Measurements from ENCODE around the gene SENP7.
"Not testable (repeated sequence)": the region's sequence is repeated elsewhere in the genome, so short reads cannot be mapped to it uniquely, and the experiment has no call there.

The SENP7 gene

DNA sequence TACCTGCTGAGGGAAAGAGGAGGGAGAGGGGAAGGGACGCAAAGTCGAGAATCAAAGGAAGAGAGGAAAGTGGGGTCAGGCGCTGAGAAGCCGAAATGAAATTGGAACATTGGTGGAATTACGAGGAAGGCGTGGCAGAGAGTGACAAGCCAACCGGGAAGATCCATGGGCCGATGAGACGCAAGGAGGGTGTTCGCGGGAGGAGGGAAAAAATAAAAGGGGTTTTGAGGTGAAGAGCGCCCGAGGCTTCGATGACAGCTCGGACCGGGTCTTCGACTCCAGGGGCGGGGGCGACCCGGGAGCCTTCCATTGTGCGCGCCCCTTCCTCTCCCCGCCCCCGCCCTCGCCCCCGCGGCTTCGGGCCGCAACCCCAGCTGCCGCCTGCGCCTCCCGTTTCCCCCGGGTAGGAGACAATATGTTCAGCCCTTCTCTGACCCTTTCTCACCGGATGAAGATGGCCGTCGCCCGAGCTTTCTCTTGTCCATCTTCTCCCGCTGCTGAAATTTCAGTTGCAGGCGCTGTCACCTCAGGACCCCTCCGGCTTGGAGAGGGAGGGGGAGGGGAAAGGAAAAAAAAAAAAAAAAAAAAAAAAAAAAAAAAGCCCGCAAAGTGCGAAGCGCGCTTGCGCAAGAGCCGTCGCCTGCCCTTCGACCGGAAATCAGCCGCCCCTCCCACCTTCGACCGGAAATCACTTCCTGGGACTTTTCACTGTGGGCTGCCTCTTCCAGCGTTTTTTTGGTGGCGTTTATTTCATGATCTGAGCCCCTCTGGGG lies at the start of gene SENP7:
SENP7 (minus strand) TSS at position 567 of the 773 bp plus-strand sequence; CDS start at position 485, 82 bp downstream.
- peak; percentile 76 for DNase-seq

- DNase-seq, result peak; percentile 90
These were observed 48.8 kb upstream of the SENP7 start, which contains the start of gene TRMT10C for GRCh38 chr3:101561630-101562328. TRMT10C (plus strand) TSS chr3:101561868; CDS start chr3:101564782, 2,914 bp downstream.

DNA sequence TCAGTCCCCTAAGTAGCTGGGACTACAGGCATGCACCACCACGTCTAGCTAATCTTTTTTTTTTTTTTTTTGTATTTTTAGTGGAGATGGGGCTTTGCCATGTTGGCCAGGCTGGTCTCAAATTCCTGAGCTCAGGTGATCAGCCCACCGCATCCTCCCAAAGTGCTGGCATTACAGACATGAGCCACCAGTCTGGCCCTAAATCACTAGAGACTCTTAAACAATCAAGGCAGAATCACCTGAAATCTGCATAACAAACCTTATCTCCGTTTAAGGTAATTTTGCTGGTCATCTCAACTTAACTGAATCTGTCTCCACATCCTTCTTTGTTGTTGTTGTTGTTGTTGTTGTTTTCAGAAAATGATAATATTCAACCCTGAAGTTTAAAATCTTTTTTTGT lies 43.1 kb upstream of the SENP7 start:
- no peak for DNase-seq

DNA sequence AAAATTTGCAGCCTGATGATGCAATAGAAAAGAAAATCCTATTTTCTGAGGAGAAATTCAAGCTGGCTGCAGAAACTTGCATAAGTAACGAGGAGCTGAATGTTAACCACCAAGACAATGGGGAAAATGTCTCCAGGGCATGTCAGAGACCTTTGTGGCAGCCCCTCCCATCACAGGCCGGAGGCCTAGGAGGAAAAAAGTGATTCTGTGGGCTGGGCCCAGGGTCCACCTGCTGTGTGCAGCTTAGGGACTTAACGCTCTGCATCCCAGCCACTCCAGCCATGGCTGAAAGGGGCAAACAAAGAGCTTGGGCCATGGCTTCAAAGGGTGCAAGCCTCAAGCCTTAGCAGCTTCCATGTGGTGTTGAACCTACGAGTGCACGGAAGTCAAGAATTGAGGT lies 40.4 kb upstream of the SENP7 start:
- DNase-seq, result not testable (repeated sequence)

GRCh38 chr3:101551359-101552081 lies 38.5 kb upstream of the SENP7 start:
- DNase-seq, result not testable (repeated sequence)

- no peak for DNase-seq
These were observed 36.5 kb upstream of the SENP7 start for GRCh38 chr3:101549473-101549872.

GRCh38 chr3:101548527-101549105 lies 35.6 kb upstream of the SENP7 start:
- DNase-seq, result no peak

- no peak for DNase-seq
These were observed 31.3 kb upstream of the SENP7 start for GRCh38 chr3:101544161-101544850.

DNA sequence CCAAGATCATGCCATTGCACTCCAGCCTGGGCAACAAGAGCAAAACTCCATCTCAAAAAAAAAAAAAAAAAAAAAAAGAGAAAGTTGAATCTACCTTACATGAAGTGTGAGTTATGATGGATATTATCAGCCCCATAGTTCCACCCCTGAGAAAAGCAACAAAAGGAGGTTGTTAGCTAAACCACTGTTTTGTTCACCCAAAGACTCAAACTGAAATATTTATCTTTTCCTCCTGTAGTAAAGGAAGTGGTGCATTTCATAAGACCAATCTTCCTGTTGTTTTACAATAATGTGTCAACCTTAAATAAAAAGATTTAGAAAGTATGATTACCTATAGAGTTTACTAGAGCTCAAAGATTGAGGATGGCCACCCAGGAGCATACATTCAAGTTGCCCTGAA lies 29.9 kb upstream of the SENP7 start:
- no peak for DNase-seq

DNA sequence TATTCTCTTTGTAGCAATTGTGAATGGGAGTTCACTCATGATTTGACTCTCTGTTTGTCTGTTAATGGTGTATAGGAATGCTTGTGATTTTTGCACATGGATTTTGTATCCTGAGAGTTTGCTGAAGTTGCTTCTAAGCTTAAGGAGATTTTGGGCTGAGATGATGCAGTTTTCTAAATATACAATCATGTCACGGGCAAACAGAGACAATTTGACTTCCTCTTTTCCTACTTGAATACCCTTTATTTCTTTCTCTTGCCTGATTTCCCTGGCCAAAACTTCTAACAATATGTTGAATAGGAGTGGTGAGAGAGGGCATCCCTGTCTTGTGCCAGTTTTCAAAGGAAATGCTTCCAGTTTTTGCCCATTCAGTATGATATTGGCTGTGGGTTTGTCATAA lies 23.9 kb upstream of the SENP7 start:
- DNase-seq, result not testable (repeated sequence)

GRCh38 chr3:101536266-101536665 lies 23.3 kb upstream of the SENP7 start:
- DNase-seq, result no peak

DNA sequence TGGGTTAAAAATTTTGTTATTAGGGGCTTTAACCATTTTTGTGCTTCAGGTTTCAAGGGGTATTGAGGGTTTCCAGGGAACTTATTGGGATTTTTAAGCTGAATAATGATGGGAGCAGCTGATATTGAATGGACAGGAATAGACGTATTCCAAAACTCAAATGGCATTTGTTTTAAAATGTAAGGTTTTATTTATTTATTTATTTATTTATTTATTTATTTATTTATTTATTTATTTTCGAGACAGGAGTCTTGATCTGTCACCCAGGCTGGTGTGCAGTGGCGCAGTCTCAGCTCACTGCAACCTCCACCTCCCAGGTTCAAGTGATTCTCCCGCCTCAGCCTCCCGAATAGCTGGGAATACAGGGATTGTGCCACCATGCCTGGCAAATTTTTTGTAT lies 22.2 kb upstream of the SENP7 start:
- DNase-seq, result no peak

DNA sequence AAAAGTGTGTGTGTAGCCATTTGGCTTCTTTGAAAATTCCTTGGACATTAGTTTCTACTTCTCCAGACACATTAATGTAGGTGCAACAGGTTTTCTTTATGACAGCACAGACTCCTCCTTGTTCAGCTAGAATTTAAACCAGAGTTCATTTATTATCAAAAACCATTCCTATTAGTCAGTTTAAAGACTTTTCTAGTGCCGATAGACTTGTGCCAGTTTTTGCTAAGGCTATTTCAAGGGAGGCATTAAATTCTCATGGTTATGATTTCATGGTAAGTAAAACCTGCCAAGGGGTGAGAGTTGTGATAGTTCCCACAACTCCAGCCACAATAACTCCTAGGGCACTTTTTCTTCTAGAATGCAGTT lies 20.6 kb upstream of the SENP7 start:
- no peak for DNase-seq

DNA sequence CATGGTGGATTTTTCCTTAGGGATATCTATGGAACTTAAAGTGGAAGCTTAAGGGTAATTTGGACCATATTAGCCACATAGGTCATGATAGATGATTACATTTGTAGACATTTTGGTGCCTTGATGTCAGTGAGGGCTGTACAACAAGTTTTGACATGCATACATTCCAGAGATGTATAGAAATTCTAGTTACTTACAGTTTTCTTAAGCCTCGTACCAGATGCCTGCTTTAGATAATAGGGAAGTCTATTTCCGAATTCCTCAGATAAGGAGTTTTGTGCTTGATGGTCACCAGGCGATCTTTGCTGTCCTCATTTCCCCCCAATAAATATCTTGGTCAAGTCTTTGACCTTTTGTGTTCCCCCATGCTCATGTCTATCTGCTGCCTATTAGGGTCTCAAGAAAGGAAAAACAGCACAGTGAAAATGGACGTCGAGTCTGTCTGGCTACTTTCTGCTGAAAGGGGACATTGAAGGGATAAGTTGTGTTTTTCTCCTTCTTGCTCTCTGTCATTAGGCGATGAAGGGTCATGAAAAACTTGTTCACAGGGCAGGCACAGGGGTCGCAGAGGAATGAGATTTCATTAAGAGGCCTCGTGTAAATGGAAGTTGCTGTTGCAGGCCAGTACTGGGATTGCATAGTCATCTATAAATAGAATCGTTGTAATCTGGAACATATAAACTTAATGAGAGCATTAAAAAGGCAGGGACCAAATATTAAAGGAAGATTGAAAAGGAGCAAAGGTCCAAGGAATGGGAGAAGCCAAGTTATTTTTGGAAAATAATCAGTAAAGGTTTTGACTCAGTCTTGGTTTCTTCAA lies 20.0 kb upstream of the SENP7 start:
- DNase-seq, result no peak

DNA sequence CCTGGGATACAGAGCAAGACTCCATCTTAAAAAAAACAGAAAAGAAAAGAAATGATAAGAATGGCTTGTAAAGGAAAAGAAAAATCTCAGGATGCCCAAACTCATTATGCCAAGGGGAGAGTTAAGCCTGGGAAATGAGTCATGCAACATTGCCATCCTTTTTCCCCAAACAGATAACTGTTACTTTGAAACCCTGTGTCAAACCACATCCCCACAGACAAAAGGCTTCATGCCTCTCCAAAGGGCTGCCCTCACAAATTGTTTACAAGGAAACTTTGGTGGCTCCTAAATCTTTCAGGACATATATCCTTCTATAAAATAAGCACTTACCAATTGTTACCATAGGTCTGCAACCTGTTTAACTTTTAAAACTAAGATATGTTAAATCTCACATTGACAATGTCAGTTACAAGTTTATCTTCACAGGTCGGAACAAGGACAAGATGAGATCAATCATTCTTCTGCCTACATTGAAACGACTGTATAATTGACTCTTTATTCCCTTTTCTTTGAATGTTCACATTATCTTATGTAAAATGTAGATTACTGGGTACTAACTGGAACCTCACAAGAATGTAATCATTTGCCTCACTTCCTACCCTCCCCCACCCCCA lies 18.6 kb upstream of the SENP7 start:
- no peak for DNase-seq

DNA sequence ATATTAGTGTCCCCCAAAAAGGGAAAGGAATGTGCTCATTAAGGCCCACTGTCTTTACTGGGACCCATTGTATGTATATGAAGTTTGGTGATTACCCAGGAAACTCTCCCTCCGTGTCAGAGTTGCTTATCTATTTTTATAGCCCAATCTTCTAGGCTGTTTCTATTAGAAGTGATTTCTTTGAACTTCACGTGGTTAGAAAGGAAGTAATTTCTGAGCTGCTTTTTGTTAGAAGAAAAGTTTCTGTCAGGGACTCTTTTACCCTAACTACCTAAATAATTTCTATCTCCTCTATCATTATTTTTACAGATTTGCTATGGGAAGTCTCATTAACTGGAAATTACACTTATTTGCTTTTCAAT lies 17.7 kb upstream of the SENP7 start:
- no peak for DNase-seq

- DNase-seq, result no peak
These were observed 17.0 kb upstream of the SENP7 start for GRCh38 chr3:101529816-101530685.

- DNase-seq, result no peak
These were observed 14.9 kb upstream of the SENP7 start for GRCh38 chr3:101527906-101528305.

GRCh38 chr3:101527441-101527840 lies 14.4 kb upstream of the SENP7 start:
- no peak for DNase-seq

GRCh38 chr3:101521211-101521701 lies 8.2 kb upstream of the SENP7 start:
- DNase-seq, result no peak

All from stimulated activated CD4-positive, alpha-beta T cell treated with anti-CD3 and anti-CD28 coated beads, Interleukin-4, amount 100 ng/mL, for 1 hour (primary cell).